K562 (cell line): ENCODE results near the gene DSTYK. TPM values are rescaled to one million over a fixed set of nuclear protein-coding genes. Genes with fewer than 3 reads are reported as not detected.

ENCODE experiments used
- ATAC-seq: fragments of 200-7000 bp; cut with Tn5 transposase; 3 replicates; pipeline ENCODE4 v1.9.1; 2020; ENCODE audit warnings: moderate library complexity
- BruUV-seq: library from RNA; stranded (reverse); fragments of 400-500 nt; replicated peaks from 2 replicates; lab custom pipeline; 2021; lab: Mats Ljungman, UMichigan
- CTCF ChIA-PET: fragments of 300-600 bp; formaldehyde crosslinking; extraction: SDS; loops from one replicate; lab custom pipeline; 2021; ENCODE audit warnings: low intra/inter-chr PET ratio; lab: Yijun Ruan, JAX
- POLR2A ChIA-PET: fragments of 300-600, 350-650 bp; sonication (Branson Sonifier 250); formaldehyde crosslinking; extraction: SDS; loops from one replicate; lab custom pipeline; 2021; ENCODE audit warnings: antibody characterized with exemption, inconsistent platforms; lab: Yijun Ruan, JAX
- DNase-seq, 4 experiments: peaks; one replicate each; pipeline versions ENCODE4 v3.0.0 to v3.0.0-alpha.2; 2011 to 2018; ENCODE audit warnings: low spot score in 3 of 4, mixed read lengths in 3 of 4; ENCODE audit errors: extremely low read depth in 1 of 4
- FAIRE-seq: peaks from 2 replicates; lab custom pipeline; 2011; peaks lifted over from hg19 to GRCh38; lab: Jason Lieb, UNC
- H2AFZ ChIP-seq: 2 replicates; pipeline ENCODE4 v1.6.0; 2011; ENCODE audit warnings: low read depth, low read length, control low read depth, inconsistent platforms
- H3K27ac ChIP-seq: fragments of 200-600 bp; 3 replicates; pipeline ENCODE4 v1.8.0; 2011; ENCODE audit warnings: low read depth, mild to moderate bottlenecking, control low read depth, inconsistent platforms, low read length, moderate library complexity, mixed read lengths; ENCODE audit errors: extremely low read depth
- H3K27me3 ChIP-seq, 2 experiments: fragments of 300-600 bp in 1 of 2; 2 replicates in 1 of 2; 3 replicates in 1 of 2; pipeline versions ENCODE4 v1.6.0 to v1.8.0; 2011; ENCODE audit warnings: inconsistent platforms in 2 of 2, low read length in 2 of 2, mild to moderate bottlenecking in 1 of 2, mixed read lengths in 1 of 2, moderate library complexity in 1 of 2; ENCODE audit not compliant: control insufficient read depth in 2 of 2, insufficient read depth in 2 of 2
- H3K36me3 ChIP-seq: fragments of 300-600 bp; 3 replicates; pipeline ENCODE4 v1.8.0; 2011; ENCODE audit warnings: mild to moderate bottlenecking, low read length, inconsistent platforms; ENCODE audit not compliant: control insufficient read depth, insufficient read depth
- H3K4me1 ChIP-seq, 2 experiments: fragments of 200-600 bp in 1 of 2; replicated peaks in 1 of 2; 2 replicates in 1 of 2; 3 replicates in 1 of 2; pipeline versions ENCODE4 v1.5.1 to v1.8.0; 2011; ENCODE audit warnings: inconsistent platforms in 2 of 2, low read length in 2 of 2, mild to moderate bottlenecking in 1 of 2, mixed read lengths in 1 of 2, moderate library complexity in 1 of 2; ENCODE audit not compliant: control insufficient read depth in 2 of 2, insufficient read depth in 2 of 2
- H3K4me2 ChIP-seq: 2 replicates; pipeline ENCODE4 v1.6.1; 2011; ENCODE audit warnings: low read length, control low read depth, inconsistent platforms, mixed read lengths; ENCODE audit not compliant: insufficient read depth
- H3K4me3 ChIP-seq: fragments of 200-600 bp; sonication (generic), shearing (Covaris generic); 2 replicates; pipeline ENCODE4 v1.5.1; 2016; ENCODE audit warnings: control low read depth, inconsistent platforms
- H3K79me2 ChIP-seq: fragments of 200-600 bp; 3 replicates; pipeline ENCODE4 v1.8.0; 2011; ENCODE audit warnings: low read length, inconsistent platforms; ENCODE audit not compliant: control insufficient read depth, insufficient read depth
- H3K9ac ChIP-seq, 2 experiments: 2 replicates each; pipeline versions ENCODE4 v1.6.0 to v1.6.1; 2011; ENCODE audit warnings: low read depth in 2 of 2, low read length in 2 of 2, control low read depth in 1 of 2, inconsistent platforms in 1 of 2, mild to moderate bottlenecking in 1 of 2, mixed read lengths in 1 of 2; ENCODE audit not compliant: insufficient read depth in 1 of 2
- H3K9me1 ChIP-seq: one replicate; pipeline ENCODE4 v1.6.0; 2011; ENCODE audit warnings: inconsistent platforms, mild to moderate bottlenecking, low read length, moderate library complexity; ENCODE audit not compliant: control insufficient read depth, insufficient read depth
- H3K9me3 ChIP-seq: replicated peaks from 2 replicates; pipeline ENCODE4 v1.5.1; 2011; ENCODE audit warnings: low read depth, low read length, inconsistent platforms; ENCODE audit not compliant: control insufficient read depth, insufficient read depth
- H4K20me1 ChIP-seq: replicated peaks from 2 replicates; pipeline ENCODE4 v1.6.1; 2011; ENCODE audit warnings: low read length, inconsistent platforms, mixed read lengths; ENCODE audit not compliant: control insufficient read depth, insufficient read depth
- HNRNPL ChIP-seq: fragments of 200-400 bp; formaldehyde crosslinking; IDR thresholded peaks from 2 replicates; pipeline ENCODE4 v1.6.1; 2017; ENCODE audit warnings: low read depth, mild to moderate bottlenecking, low read length
- KLF16 ChIP-seq: IDR thresholded peaks from 2 replicates; pipeline ENCODE4 v1.6.1; 2016; ENCODE audit warnings: antibody characterized with exemption
- NFIX ChIP-seq: fragments of 250-450 bp; sonication (Bioruptor Pico); IDR thresholded peaks from 2 replicates; pipeline ENCODE4 v1.4.0; 2020; ENCODE audit warnings: low read depth, mild to moderate bottlenecking, moderate library complexity
- NFRKB ChIP-seq: fragments of 450-650 bp; IDR thresholded peaks from 2 replicates; pipeline ENCODE4 v1.6.1; 2016; ENCODE audit warnings: low read depth
- NR2F6 ChIP-seq: fragments of 450-650 bp; formaldehyde crosslinking; IDR thresholded peaks from 2 replicates; pipeline ENCODE4 v1.4.0; 2020; ENCODE audit warnings: mild to moderate bottlenecking
- SP1 ChIP-seq: sonication (generic); formaldehyde crosslinking; IDR thresholded peaks from 2 replicates; pipeline ENCODE4 v1.8.1; 2022; ENCODE audit warnings: mild to moderate bottlenecking, missing genetic modification reagents
- YBX1 ChIP-seq: fragments of 450-650 bp; IDR thresholded peaks from 2 replicates; pipeline ENCODE4 v1.7.1; 2016; ENCODE audit warnings: mild to moderate bottlenecking
- ZEB2 ChIP-seq: fragments of 450-650 bp; IDR thresholded peaks from 2 replicates; pipeline ENCODE4 v1.6.1; 2016
- ZNF253 ChIP-seq: fragments of 250-450 bp; sonication (Bioruptor Pico); conservative IDR thresholded peaks from 2 replicates; pipeline ENCODE4 v1.6.1; 2021; ENCODE audit warnings: mild to moderate bottlenecking
- ZNF316 ChIP-seq: fragments of 450-650 bp; IDR thresholded peaks from 2 replicates; pipeline ENCODE4 v1.6.1; 2016
- ZNF347 ChIP-seq: fragments of 450-650 bp; formaldehyde crosslinking; IDR thresholded peaks from 2 replicates; pipeline ENCODE4 v1.4.0; 2020; ENCODE audit warnings: low read depth, mild to moderate bottlenecking, moderate library complexity
- ZNF668 ChIP-seq: fragments of 250-450 bp; sonication (Bioruptor Pico); IDR thresholded peaks from 2 replicates; pipeline ENCODE4 v1.8.0; 2022; ENCODE audit warnings: mild to moderate bottlenecking, inconsistent platforms
- WGBS: fragments of 100-300 bp; shearing (Covaris generic); methylation state at CpG from one replicate; pipeline ENCODE4 v1.1.6; 2016; ENCODE audit warnings: low coverage, mixed read lengths; ENCODE audit not compliant: insufficient coverage; ENCODE audit errors: missing lambda C conversion rate; 5-methylcytosine and 5-hydroxymethylcytosine counted together
- in situ Hi-C: fragments of 300-500 bp; cut with MboI; formaldehyde crosslinking; loops from 4 replicates; pipeline ENCODE4 v1.15.0; 2018; ENCODE audit warnings: inconsistent platforms, mixed read lengths
- intact Hi-C: fragments of 100-400 bp; cut with micrococcal nuclease; formaldehyde crosslinking; loops from 2 replicates; pipeline ENCODE4 v1.14.2; 2022
- polyA plus RNA-seq, 8 experiments: library from polyadenylated mRNA; depleted of rRNA in 4 of 8; stranded (reverse) in 5 of 8; unstranded in 3 of 8; fragments of >200 nt; fragmentation: Nextera tagmentation in 2 of 8; fragmentation: Illumina TruSeq in 1 of 8; extraction: Ambion mirVana in 2 of 8; extraction: Trizol in 1 of 8; gene quantifications; 2 replicates each; pipeline versions ENCODE4 v1.2.1 to v1.2.3, GENCODE V29; 2011 to 2014; ENCODE audit warnings: inconsistent platforms in 1 of 8, missing spikeins in 1 of 8
- total RNA-seq, 7 experiments: library from RNA; depleted of rRNA in 6 of 7; stranded (reverse); fragments of >200 nt in 6 of 7; fragmentation: Illumina TruSeq in 2 of 7; extraction: Trizol in 2 of 7; gene quantifications; 2 replicates each; pipeline versions ENCODE4 v1.2.1 to v1.2.3, GENCODE V29; 2011 to 2021; ENCODE audit warnings: low replicate concordance in 1 of 7
- TF ChIP-seq, protein P1 (sequence below): fragments of 200-800 bp; sonication (Bioruptor generic); IDR thresholded peaks from 2 replicates; pipeline ENCODE4 v1.6.1; 2017; ENCODE audit warnings: missing genetic modification characterization, missing compliant biosample characterization
- TF ChIP-seq, protein P2 (sequence below): IDR thresholded peaks from 2 replicates; pipeline ENCODE4 v1.6.1; 2014; ENCODE audit warnings: antibody characterized with exemption
- TF ChIP-seq, protein P3 (sequence below), 2 experiments: fragments of 450-650 bp in 1 of 2; IDR thresholded peaks; 2 replicates each; pipeline ENCODE4 v1.6.1; 2011 to 2017; ENCODE audit warnings: low read depth in 2 of 2, antibody characterized with exemption in 1 of 2, borderline replicate concordance in 1 of 2, low read length in 1 of 2, mild to moderate bottlenecking in 1 of 2, mixed read lengths in 1 of 2; ENCODE audit not compliant: control insufficient read depth in 1 of 2
- TF ChIP-seq, protein P4 (sequence below): fragments of 250-450 bp; sonication (Bioruptor Pico); IDR thresholded peaks from 2 replicates; pipeline ENCODE4 v1.5.0; 2021

The DSTYK gene
- total and polyA plus RNA-seq, 9 of the 15 experiments (the other 6 are each of a cell fraction or from before 2014, with no cell fraction given), result 4.2 to 7.1 (median 6.2) TPM

DNA sequence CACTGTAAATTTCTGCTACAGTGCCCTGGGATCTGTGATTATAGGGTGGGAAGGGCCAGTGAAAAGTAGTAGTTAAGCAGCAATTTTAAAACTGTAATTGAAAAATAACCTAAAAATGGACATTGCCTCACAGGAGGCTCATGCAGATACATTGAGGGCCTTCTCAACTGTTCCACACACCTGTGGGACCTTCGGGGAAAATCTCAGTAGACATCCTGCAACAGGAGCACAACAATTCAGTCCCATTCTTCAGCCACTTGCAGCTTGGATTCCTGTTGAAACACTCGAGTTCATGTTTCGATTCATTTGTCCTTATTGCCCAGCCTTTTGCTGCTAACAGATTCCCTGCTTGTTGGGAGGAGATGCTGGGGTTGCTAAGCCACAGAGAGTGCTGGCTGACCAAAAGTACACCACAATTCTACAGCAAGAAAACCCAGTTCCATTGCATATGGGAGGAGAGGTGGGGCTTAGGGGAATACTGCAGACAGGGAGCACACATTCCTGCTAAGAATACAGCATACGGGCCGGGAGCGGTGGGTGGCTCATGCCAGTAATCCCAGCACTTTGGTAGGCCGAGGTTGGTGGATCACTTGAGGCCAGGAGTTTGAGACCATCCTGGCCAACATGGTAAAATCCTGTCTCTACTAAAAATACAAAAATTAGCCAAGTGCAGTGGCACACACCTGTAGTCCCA is 20.8 kb upstream of the DSTYK start:
- 58% methylated on average over 7 of the region's 7 CpGs for WGBS
- H4K20me1 ChIP-seq, result no peaks in the 10 kb centered on the region; the same call in 1 of the 2 replicates
- TF ChIP-seq HNRNPL (no peak), ZNF347 (no peak), SP1 (CRISPR knock-in tag) (no peak), KLF16 (no peak), ZEB2 (no peak), NR2F6 (CRISPR knock-in tag) (no peak), ZNF253 (CRISPR knock-in tag) (no peak), NFIX (no peak), ZNF668 (no peak), ZNF316 (no peak), NFRKB (no peak), YBX1 (no peak)
- TF ChIP-seq, protein P1, sequence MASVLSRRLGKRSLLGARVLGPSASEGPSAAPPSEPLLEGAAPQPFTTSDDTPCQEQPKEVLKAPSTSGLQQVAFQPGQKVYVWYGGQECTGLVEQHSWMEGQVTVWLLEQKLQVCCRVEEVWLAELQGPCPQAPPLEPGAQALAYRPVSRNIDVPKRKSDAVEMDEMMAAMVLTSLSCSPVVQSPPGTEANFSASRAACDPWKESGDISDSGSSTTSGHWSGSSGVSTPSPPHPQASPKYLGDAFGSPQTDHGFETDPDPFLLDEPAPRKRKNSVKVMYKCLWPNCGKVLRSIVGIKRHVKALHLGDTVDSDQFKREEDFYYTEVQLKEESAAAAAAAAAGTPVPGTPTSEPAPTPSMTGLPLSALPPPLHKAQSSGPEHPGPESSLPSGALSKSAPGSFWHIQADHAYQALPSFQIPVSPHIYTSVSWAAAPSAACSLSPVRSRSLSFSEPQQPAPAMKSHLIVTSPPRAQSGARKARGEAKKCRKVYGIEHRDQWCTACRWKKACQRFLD (CRISPR knock-in tag), result no peak
- TF ChIP-seq, protein P2, sequence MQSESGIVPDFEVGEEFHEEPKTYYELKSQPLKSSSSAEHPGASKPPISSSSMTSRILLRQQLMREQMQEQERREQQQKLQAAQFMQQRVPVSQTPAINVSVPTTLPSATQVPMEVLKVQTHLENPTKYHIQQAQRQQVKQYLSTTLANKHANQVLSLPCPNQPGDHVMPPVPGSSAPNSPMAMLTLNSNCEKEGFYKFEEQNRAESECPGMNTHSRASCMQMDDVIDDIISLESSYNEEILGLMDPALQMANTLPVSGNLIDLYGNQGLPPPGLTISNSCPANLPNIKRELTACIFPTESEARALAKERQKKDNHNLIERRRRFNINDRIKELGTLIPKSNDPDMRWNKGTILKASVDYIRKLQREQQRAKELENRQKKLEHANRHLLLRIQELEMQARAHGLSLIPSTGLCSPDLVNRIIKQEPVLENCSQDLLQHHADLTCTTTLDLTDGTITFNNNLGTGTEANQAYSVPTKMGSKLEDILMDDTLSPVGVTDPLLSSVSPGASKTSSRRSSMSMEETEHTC, result no peak
- TF ChIP-seq, protein P3, sequence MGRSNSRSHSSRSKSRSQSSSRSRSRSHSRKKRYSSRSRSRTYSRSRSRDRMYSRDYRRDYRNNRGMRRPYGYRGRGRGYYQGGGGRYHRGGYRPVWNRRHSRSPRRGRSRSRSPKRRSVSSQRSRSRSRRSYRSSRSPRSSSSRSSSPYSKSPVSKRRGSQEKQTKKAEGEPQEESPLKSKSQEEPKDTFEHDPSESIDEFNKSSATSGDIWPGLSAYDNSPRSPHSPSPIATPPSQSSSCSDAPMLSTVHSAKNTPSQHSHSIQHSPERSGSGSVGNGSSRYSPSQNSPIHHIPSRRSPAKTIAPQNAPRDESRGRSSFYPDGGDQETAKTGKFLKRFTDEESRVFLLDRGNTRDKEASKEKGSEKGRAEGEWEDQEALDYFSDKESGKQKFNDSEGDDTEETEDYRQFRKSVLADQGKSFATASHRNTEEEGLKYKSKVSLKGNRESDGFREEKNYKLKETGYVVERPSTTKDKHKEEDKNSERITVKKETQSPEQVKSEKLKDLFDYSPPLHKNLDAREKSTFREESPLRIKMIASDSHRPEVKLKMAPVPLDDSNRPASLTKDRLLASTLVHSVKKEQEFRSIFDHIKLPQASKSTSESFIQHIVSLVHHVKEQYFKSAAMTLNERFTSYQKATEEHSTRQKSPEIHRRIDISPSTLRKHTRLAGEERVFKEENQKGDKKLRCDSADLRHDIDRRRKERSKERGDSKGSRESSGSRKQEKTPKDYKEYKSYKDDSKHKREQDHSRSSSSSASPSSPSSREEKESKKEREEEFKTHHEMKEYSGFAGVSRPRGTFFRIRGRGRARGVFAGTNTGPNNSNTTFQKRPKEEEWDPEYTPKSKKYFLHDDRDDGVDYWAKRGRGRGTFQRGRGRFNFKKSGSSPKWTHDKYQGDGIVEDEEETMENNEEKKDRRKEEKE (IDR thresholded peaks at IDR 0.05; ENCODE audit: borderline replicate concordance in 1 of 2, control insufficient read depth in 1 of 2, low read depth in 2 of 2, low read length in 1 of 2), result no peak
- TF ChIP-seq, protein P4, sequence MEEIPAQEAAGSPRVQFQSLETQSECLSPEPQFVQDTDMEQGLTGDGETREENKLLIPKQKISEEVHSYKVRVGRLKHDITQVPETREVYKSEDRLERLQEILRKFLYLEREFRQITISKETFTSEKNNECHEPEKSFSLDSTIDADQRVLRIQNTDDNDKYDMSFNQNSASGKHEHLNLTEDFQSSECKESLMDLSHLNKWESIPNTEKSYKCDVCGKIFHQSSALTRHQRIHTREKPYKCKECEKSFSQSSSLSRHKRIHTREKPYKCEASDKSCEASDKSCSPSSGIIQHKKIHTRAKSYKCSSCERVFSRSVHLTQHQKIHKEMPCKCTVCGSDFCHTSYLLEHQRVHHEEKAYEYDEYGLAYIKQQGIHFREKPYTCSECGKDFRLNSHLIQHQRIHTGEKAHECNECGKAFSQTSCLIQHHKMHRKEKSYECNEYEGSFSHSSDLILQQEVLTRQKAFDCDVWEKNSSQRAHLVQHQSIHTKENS (CRISPR knock-in tag), result no peak
- H3K4me3 ChIP-seq, result no peak overlapping the region
- H3K9ac ChIP-seq, result no peak overlapping the region
- H3K9me3 ChIP-seq, result no peaks in the 10 kb centered on the region
- CTCF ChIA-PET, result interaction anchor here (0.9 kb wide), 1 partner anchor 22 kb away, joined by 3 read pairs; no protein-coding TSS in a partner anchor
- in situ Hi-C loops, result no loop called here
- H3K4me2 ChIP-seq, result no peak overlapping the region
- H3K36me3 ChIP-seq, result no peaks in the 10 kb centered on the region
- intact Hi-C loops, result no loop called here
- H3K4me1 ChIP-seq, result peaks cover 32 to 34% of the 10 kb centered on the region in 2 experiments
- no peak overlapping the region for H3K27ac ChIP-seq
- no peak overlapping the region for H2AFZ ChIP-seq
- H3K9me1 ChIP-seq, result no peaks in the 10 kb centered on the region
- FAIRE-seq (no peak), DNase-seq (no peak), ATAC-seq (no peak)
- no peaks in the 10 kb centered on the region for H3K79me2 ChIP-seq
- peaks cover 0 to 8% of the 10 kb centered on the region in 2 experiments; a peak in 2 of 5 replicates for H3K27me3 ChIP-seq
- POLR2A ChIA-PET, result interaction anchor here (0.6 to 1.5 kb wide), 2 partner anchors 11 to 62 kb away, joined by 3 to 5 read pairs; no protein-coding TSS in a partner anchor
- BruUV-seq, result no TSS peak
